Measurements from ENCODE around the gene LUZP2. TPM values are rescaled to one million over a fixed set of nuclear protein-coding genes. Genes with fewer than 3 reads are reported as not detected.

The LUZP2 gene
- total and polyA plus RNA-seq, 2 donors (not counting 1 experiment from before 2014, with no cell fraction given): not detected

GRCh38 chr11:24773322-24773721, 276.5 kb downstream of the LUZP2 start:
- intact Hi-C loops (cut with micrococcal nuclease): no loop called here
- H3K27ac Mint-ChIP-seq: no peak overlapping the region

GRCh38 chr11:24779791-24780190, 282.9 kb downstream of the LUZP2 start:
- POLR2A ChIA-PET: no interaction called here

More at GRCh38 chr11:24773322-24773721, 276.5 kb downstream of the LUZP2 start:
- no peaks in the 10 kb centered on the region for H3K27me3 ChIP-seq (replicated peaks in 1 of 4; ENCODE audit: control extremely low read depth in 1 of 4, control insufficient read depth in 3 of 4, insufficient read depth in 4 of 4, low read length in 3 of 4)
- POLR2A ChIA-PET: no interaction called here
- no peak overlapping the region for H3K9ac ChIP-seq (ENCODE audit: low read length)
- no peaks in the 10 kb centered on the region for H3K4me1 ChIP-seq (ENCODE audit: control insufficient read depth in 2 of 2, insufficient read depth in 2 of 2, low read length in 2 of 2)
- H3K27ac ChIP-seq (ENCODE audit: low read length in 2 of 2): no peak overlapping the region
- CTCF ChIA-PET: no interaction called here
- Mint-ChIP-seq H3K4me3 (no peak overlapping the region), H3K4me1 (no peaks in the 10 kb centered on the region), H3K9me3 (ENCODE audit: insufficient read depth) (no peaks in the 10 kb centered on the region), H3K27me3 (no peaks in the 10 kb centered on the region)
- H3K36me3 ChIP-seq (replicated peaks in 1 of 2; ENCODE audit: control extremely low read depth in 1 of 2, control insufficient read depth in 1 of 2, extremely low read depth in 1 of 2, insufficient read depth in 2 of 2, low read length in 1 of 2): no peaks in the 10 kb centered on the region
- 90% methylated on average over 2 of the region's 3 CpGs for WGBS (ENCODE audit: insufficient coverage)
- H3K4me3 ChIP-seq (ENCODE audit: control extremely low read depth in 1 of 5, extremely low read depth in 1 of 5, insufficient read depth in 1 of 5, low read depth in 2 of 5, low read length in 4 of 5): no peak overlapping the region
- DNase-seq: no peak
- no peak overlapping the region for H2AFZ ChIP-seq (ENCODE audit: insufficient read depth, low read depth, low read length, poor library complexity, severe bottlenecking)
- H3K4me2 ChIP-seq (replicated peaks; ENCODE audit: low read depth, low read length, poor library complexity, severe bottlenecking): no peak overlapping the region
- no peaks in the 10 kb centered on the region for H3K79me2 ChIP-seq (ENCODE audit: control insufficient read depth, insufficient read depth, low read length)
- H3K9me3 ChIP-seq (ENCODE audit: control extremely low read depth in 1 of 3, control insufficient read depth in 2 of 3, insufficient read depth in 1 of 3, low read length in 2 of 3): no peaks in the 10 kb centered on the region
- TF ChIP-seq EZH2 (IDR thresholded peaks at IDR 0.05; ENCODE audit: borderline replicate concordance, insufficient read depth, low read depth, low read length, poor library complexity, severe bottlenecking): no peak
- TF ChIP-seq CTCF (IDR thresholded peaks at IDR 0.05): no peak
- no peaks in the 10 kb centered on the region for H4K20me1 ChIP-seq (ENCODE audit: control insufficient read depth, insufficient read depth, low read length, poor library complexity, severe bottlenecking)
- ATAC-seq (ENCODE audit: low read depth): no peak

More at GRCh38 chr11:24779791-24780190, 282.9 kb downstream of the LUZP2 start:
- CTCF ChIA-PET: no interaction called here
- no peak overlapping the region for H3K27ac ChIP-seq (ENCODE audit: low read length in 2 of 2)
- WGBS (ENCODE audit: insufficient coverage): 100% methylated on average over 1 of the region's 2 CpGs
- H3K9me3 ChIP-seq (ENCODE audit: control extremely low read depth in 1 of 3, control insufficient read depth in 2 of 3, insufficient read depth in 1 of 3, low read length in 2 of 3): no peaks in the 10 kb centered on the region
- H3K9me3 Mint-ChIP-seq (ENCODE audit: insufficient read depth): no peaks in the 10 kb centered on the region
- ATAC-seq (ENCODE audit: low read depth): no peak
- H3K4me2 ChIP-seq (replicated peaks; ENCODE audit: low read depth, low read length, poor library complexity, severe bottlenecking): no peak overlapping the region
- H3K4me1 Mint-ChIP-seq: no peaks in the 10 kb centered on the region
- H3K4me3 Mint-ChIP-seq: no peak overlapping the region
- no peaks in the 10 kb centered on the region for H3K79me2 ChIP-seq (ENCODE audit: control insufficient read depth, insufficient read depth, low read length)
- H3K27ac Mint-ChIP-seq: no peak overlapping the region
- no peaks in the 10 kb centered on the region for H3K4me1 ChIP-seq (ENCODE audit: control insufficient read depth in 2 of 2, insufficient read depth in 2 of 2, low read length in 2 of 2)
- H3K27me3 Mint-ChIP-seq: no peaks in the 10 kb centered on the region
- no peak overlapping the region for H3K9ac ChIP-seq (ENCODE audit: low read length)
- TF ChIP-seq EZH2 (IDR thresholded peaks at IDR 0.05; ENCODE audit: borderline replicate concordance, insufficient read depth, low read depth, low read length, poor library complexity, severe bottlenecking) (no peak), CTCF (IDR thresholded peaks at IDR 0.05) (no peak)
- no peak for DNase-seq
- H3K27me3 ChIP-seq (replicated peaks in 1 of 4; ENCODE audit: control extremely low read depth in 1 of 4, control insufficient read depth in 3 of 4, insufficient read depth in 4 of 4, low read length in 3 of 4): no peaks in the 10 kb centered on the region
- no peaks in the 10 kb centered on the region for H3K36me3 ChIP-seq (replicated peaks in 1 of 2; ENCODE audit: control extremely low read depth in 1 of 2, control insufficient read depth in 1 of 2, extremely low read depth in 1 of 2, insufficient read depth in 2 of 2, low read length in 1 of 2)
- H2AFZ ChIP-seq (ENCODE audit: insufficient read depth, low read depth, low read length, poor library complexity, severe bottlenecking): no peak overlapping the region
- intact Hi-C loops (cut with micrococcal nuclease): no loop called here
- no peaks in the 10 kb centered on the region for H4K20me1 ChIP-seq (ENCODE audit: control insufficient read depth, insufficient read depth, low read length, poor library complexity, severe bottlenecking)
- no peak overlapping the region for H3K4me3 ChIP-seq (ENCODE audit: control extremely low read depth in 1 of 5, extremely low read depth in 1 of 5, insufficient read depth in 1 of 5, low read depth in 2 of 5, low read length in 4 of 5)
